Transverse colon (tissue), 4 donors: ENCODE data around the gene SNURF.
"Not testable (repeated sequence)": the region's sequence is repeated elsewhere in the genome, so short reads cannot be mapped to it uniquely, and the experiment has no call there.

Experiments
- CTCF ChIP-seq, 5 experiments: fragments of 200-600 bp in 3 of 5; fragments of 450-650 bp in 2 of 5; sonication (generic) in 3 of 5; IDR thresholded peaks; 1 replicate in 2 of 5; 2 replicates in 3 of 5; pipeline ENCODE4 v1.5.1; 2016 to 2017; ENCODE audit warnings: antibody characterized with exemption in 5 of 5, inconsistent platforms in 3 of 5, mild to moderate bottlenecking in 2 of 5, moderate library complexity in 1 of 5
- POLR2A ChIP-seq: fragments of 450-650 bp; IDR thresholded peaks from one replicate; pipeline ENCODE4 v1.6.1; 2016; ENCODE audit warnings: antibody characterized with exemption, mild to moderate bottlenecking, moderate library complexity
- POLR2AphosphoS5 ChIP-seq, 3 donors: sonication (generic); formaldehyde crosslinking; IDR thresholded peaks; one replicate each; pipeline ENCODE4 v1.6.1; 2016; ENCODE audit warnings: antibody characterized with exemption in 3 of 3

DNA sequence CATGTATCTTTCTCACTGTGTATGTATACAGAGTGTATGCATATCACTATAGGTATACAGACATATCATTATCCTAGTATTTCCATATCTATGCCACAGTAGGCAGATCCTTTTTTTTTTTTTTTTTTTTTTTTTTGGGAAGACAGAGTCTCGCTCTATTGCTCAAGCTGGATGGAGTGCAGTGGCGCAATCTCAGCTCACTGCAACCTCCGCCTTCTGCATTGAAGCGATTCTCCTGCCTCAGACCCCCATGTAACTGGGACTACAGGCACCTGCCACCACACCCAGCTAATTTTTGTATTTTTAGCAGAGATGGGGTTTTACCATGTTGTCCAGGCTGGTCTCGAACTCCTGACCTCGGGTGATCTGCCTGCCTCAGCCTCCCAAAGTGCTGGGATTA lies 32.0 kb upstream of the SNURF start:
- TF ChIP-seq POLR2A; CTCF (IDR thresholded peaks at IDR 0.05); POLR2AphosphoS5 (IDR thresholded peaks at IDR 0.05): not testable (repeated sequence)
